Colonic mucosa (tissue), 4 donors: ENCODE measurements around the gene EVA1A. TPM values are rescaled to one million over a fixed set of nuclear protein-coding genes. Genes with fewer than 3 reads are reported as not detected.
"Not testable (repeated sequence)": the region's sequence is repeated elsewhere in the genome, so short reads cannot be mapped to it uniquely, and the experiment has no call there.

Experiments
- DNase-seq: peaks from one replicate; pipeline ENCODE4 v3.0.0-alpha.2; 2020
- H3K27ac ChIP-seq: fragments of 200-600 bp; one replicate; pipeline ENCODE4 v1.8.0; 2021
- H3K27me3 ChIP-seq: fragments of 200-600 bp; one replicate; pipeline ENCODE4 v1.8.0; 2021
- H3K36me3 ChIP-seq: fragments of 200-600 bp; one replicate; pipeline ENCODE4 v1.8.0; 2021
- H3K4me1 ChIP-seq: fragments of 200-600 bp; one replicate; pipeline ENCODE4 v1.8.0; 2021; ENCODE audit warnings: mild to moderate bottlenecking
- H3K4me3 ChIP-seq: fragments of 200-600 bp; one replicate; pipeline ENCODE4 v1.8.0; 2021
- H3K9ac ChIP-seq, 2 donors: one replicate each; pipeline ENCODE4 v1.7.0; 2013; ENCODE audit warnings: control low read depth in 2 of 2, low read depth in 2 of 2, low read length in 2 of 2
- H3K9me3 ChIP-seq: fragments of 200-600 bp; one replicate; pipeline ENCODE4 v1.8.0; 2021
- intact Hi-C: fragments of 100-400 bp; cut with DNase I; formaldehyde crosslinking; loops from one replicate; pipeline ENCODE4 v1.14.1; 2022
- total RNA-seq, 2 donors: library from RNA; stranded (reverse); fragmentation: NEBNext Ultra II Directional in 1 of 2; extraction: Animal tissue kit (Norgen Biotek cat#: 25700) in 1 of 2; gene quantifications; one replicate each; pipeline ENCODE4 v1.2.1, GENCODE V29; 2021
- TF ChIP-seq, protein P1 (sequence below): fragments of 200-600 bp; IDR thresholded peaks from one replicate; pipeline ENCODE4 v1.8.0; 2022; ENCODE audit warnings: antibody characterized with exemption, mild to moderate bottlenecking
- donor health status: healthy.
- donor health status: DM: no; HTN: no; CAD: no.
- donor health status: DM: no; HTN: no; CAD: no.

EVA1A gene
- total RNA-seq, 2 donors from 2014 or later: 0.25 to 0.77 TPM

DNA sequence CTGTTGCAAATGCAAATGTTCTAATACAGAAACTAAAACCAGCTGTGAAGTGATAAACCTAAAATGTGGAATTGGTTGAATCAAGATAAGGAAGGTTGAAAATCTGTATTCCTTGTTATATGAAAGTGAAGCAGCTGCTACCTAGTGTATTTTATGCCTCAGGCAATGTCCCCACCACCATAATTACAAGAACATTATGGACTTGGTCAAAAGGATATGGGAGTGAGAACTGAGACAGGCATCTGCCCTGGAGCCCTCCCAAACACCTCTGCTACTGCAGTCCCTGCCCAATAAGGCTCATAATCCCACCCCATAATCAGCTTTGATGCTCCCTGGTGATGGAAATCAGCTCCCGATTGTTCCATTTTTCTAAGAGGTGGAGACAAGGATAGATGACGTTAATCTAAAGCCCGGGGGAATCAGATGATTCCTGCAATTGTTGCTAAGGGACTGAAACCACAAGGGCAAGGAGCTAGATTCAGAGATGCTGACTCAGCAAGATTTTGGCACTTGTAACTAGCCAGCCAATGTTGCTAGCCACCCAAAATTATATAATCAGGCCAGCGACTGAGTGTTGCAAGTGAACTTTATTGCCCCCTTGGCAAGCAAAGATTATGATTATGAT is 69.5 kb downstream of the EVA1A start:
- TF ChIP-seq, protein P1, sequence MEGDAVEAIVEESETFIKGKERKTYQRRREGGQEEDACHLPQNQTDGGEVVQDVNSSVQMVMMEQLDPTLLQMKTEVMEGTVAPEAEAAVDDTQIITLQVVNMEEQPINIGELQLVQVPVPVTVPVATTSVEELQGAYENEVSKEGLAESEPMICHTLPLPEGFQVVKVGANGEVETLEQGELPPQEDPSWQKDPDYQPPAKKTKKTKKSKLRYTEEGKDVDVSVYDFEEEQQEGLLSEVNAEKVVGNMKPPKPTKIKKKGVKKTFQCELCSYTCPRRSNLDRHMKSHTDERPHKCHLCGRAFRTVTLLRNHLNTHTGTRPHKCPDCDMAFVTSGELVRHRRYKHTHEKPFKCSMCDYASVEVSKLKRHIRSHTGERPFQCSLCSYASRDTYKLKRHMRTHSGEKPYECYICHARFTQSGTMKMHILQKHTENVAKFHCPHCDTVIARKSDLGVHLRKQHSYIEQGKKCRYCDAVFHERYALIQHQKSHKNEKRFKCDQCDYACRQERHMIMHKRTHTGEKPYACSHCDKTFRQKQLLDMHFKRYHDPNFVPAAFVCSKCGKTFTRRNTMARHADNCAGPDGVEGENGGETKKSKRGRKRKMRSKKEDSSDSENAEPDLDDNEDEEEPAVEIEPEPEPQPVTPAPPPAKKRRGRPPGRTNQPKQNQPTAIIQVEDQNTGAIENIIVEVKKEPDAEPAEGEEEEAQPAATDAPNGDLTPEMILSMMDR: no peak
- Histone ChIP-seq H3K27me3 (no peaks in the 10 kb centered on the region), H3K27ac (no peak overlapping the region), H3K4me3 (no peak overlapping the region), H3K4me1 (no peaks in the 10 kb centered on the region), H3K9me3 (no peaks in the 10 kb centered on the region), H3K9ac (no peak overlapping the region), H3K36me3 (no peaks in the 10 kb centered on the region)
- intact Hi-C loops: no loop called here
- DNase-seq: no peak

DNA sequence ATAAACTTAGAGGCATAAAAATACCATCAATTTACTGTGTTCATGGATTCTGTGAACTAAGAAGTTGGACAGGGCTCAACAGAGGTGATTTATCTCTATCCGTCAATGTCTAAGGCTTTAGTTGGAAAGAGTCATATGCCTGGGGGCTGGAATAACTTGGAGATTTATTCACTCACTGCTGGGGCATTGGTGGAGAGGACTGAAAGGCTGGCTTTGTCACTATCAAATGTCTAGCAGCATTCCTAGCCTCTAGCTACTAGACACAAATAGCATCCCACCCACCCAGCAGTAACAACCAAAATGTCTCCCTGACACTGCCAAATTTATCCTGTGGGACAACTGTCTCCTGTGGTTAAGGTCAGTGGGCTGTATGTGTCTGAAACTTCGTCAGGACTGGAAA is 71.0 kb downstream of the EVA1A start:
- intact Hi-C loops: no loop called here
- DNase-seq: no peak
- H3K4me1 ChIP-seq: no peaks in the 10 kb centered on the region
- no peaks in the 10 kb centered on the region for H3K27me3 ChIP-seq
- H3K9ac ChIP-seq: no peak overlapping the region
- no peak overlapping the region for H3K4me3 ChIP-seq
- no peak overlapping the region for H3K27ac ChIP-seq
- no peaks in the 10 kb centered on the region for H3K36me3 ChIP-seq
- TF ChIP-seq, protein P1: no peak
- no peaks in the 10 kb centered on the region for H3K9me3 ChIP-seq

DNA sequence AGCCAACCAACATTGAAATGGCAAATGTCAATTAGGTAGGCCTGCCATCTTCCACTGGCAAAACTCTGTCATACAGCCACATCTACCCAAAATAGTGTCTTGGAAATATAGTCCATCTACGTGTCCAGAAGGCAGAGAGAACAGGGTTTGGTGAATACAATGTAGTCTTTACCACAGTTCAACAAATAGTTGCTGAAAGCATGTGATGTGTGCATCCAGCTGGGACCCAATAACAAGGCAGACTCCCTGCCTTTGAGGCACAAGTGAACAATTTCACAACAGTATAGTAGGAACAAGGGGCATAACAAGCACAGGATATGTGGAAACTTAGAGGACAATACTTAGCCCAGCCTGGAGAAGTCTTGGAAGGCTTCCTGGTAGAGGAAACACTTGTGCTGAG is 72.6 kb downstream of the EVA1A start:
- Histone ChIP-seq H3K4me3 (no peak overlapping the region), H3K36me3 (no peaks in the 10 kb centered on the region), H3K9ac (no peak overlapping the region), H3K9me3 (no peaks in the 10 kb centered on the region), H3K27ac (no peak overlapping the region), H3K27me3 (no peaks in the 10 kb centered on the region), H3K4me1 (no peaks in the 10 kb centered on the region)
- no peak for DNase-seq
- intact Hi-C loops: no loop called here
- TF ChIP-seq, protein P1: no peak

DNA sequence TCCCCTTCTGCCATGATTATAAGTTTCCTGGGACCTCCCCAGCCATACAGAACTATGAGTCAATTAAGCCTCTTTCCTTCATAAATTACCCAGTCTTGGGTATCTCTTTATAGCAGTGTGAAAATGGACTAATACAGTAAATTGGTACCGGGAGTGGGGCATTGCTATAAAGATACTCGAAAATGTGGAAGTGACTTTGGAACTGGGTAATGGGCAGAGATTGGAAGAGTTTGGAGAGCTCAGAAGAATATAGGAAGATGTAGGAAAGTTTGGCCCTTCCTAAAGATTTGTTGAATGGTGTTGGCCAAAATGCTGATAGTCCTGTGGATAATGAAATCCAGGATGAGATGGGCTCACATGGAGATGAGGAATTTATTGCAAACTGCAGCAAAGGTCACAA is 74.0 kb downstream of the EVA1A start:
- H3K4me1 ChIP-seq, H3K27me3 ChIP-seq, H3K9ac ChIP-seq, DNase-seq, H3K27ac ChIP-seq, H3K9me3 ChIP-seq, intact Hi-C loops, H3K36me3 ChIP-seq, H3K4me3 ChIP-seq: not testable (repeated sequence)

DNA sequence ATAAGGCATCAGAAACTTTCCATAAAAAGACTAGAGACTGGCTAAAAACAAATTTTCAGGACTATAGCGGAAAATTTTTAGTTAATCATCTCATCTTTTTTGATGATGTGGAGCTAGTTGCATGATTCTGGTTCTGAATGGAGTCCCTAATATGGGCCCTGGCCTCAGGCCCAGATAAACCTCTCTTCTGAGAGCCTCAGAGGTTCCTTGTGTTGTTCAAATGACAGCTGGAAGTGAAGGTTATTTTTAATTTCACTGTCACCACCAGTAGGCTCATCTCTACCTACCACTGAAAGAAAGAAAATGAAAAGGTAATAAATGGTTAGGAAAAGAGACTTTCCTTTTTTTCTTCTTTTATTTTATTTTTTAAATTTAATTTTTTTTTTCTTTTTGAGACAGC is 75.9 kb downstream of the EVA1A start:
- no peaks in the 10 kb centered on the region for H3K36me3 ChIP-seq
- no peaks in the 10 kb centered on the region for H3K9me3 ChIP-seq
- H3K27ac ChIP-seq: no peak overlapping the region
- H3K27me3 ChIP-seq: no peaks in the 10 kb centered on the region
- H3K9ac ChIP-seq: no peak overlapping the region
- H3K4me1 ChIP-seq: no peaks in the 10 kb centered on the region
- no peak overlapping the region for H3K4me3 ChIP-seq
- TF ChIP-seq, protein P1: no peak
- intact Hi-C loops: no loop called here
- no peak for DNase-seq

DNA sequence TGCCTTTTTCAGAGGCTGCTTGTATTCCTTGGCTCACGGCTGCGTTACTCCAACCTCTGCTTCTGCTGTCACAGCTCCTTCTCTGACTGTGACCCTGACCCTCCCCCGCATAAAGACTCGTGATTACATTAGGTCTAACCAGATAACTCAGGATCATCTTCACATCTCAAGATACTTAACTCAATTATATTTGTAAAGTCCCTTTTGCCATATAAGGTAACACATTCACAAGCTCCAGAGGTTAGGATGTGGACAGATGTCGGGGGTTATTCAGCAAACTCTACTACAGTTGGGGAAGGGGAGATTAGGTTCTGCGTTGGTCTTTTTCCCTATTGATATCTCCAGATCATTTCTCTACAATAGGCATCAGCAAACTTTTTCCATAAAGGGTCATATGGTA is 76.9 kb downstream of the EVA1A start:
- Histone ChIP-seq H3K9ac (no peak overlapping the region), H3K36me3 (no peaks in the 10 kb centered on the region), H3K9me3 (no peaks in the 10 kb centered on the region), H3K27ac (no peak overlapping the region), H3K4me3 (no peak overlapping the region), H3K27me3 (no peaks in the 10 kb centered on the region), H3K4me1 (no peaks in the 10 kb centered on the region)
- no peak for DNase-seq
- intact Hi-C loops: no loop called here
- TF ChIP-seq, protein P1: no peak
